Activated naive CD4-positive, alpha-beta T cell treated with anti-CD3 and anti-CD28 coated beads for 36 hours (primary cell): ENCODE results near the gene ARL15. TPM values are rescaled to one million over a fixed set of nuclear protein-coding genes. Genes with fewer than 3 reads are reported as not detected.

ENCODE experiments used
- CTCF ChIA-PET: fragments of 350-600 bp; sonication (Branson Sonifier 250); formaldehyde crosslinking; loops from one replicate; lab custom pipeline; 2021; ENCODE audit warnings: antibody characterized with exemption; lab: Charles Lee
- DNase-seq: peaks from one replicate; pipeline ENCODE4 v3.0.0-alpha.2; 2020
- H3K27ac Mint-ChIP-seq: one replicate; pipeline ENCODE4 v1.8.0; 2021; ENCODE audit warnings: mild to moderate bottlenecking, mixed read lengths
- H3K27me3 Mint-ChIP-seq: one replicate; pipeline ENCODE4 v1.8.0; 2021; ENCODE audit warnings: low read depth, mixed read lengths
- H3K36me3 Mint-ChIP-seq: one replicate; pipeline ENCODE4 v1.8.0; 2021; ENCODE audit warnings: low read depth, mixed read lengths
- H3K4me1 Mint-ChIP-seq: one replicate; pipeline ENCODE4 v1.8.0; 2021; ENCODE audit warnings: low read depth, mixed read lengths
- H3K4me3 Mint-ChIP-seq: one replicate; pipeline ENCODE4 v1.8.0; 2021; ENCODE audit warnings: mild to moderate bottlenecking, moderate library complexity, mixed read lengths
- H3K9me3 Mint-ChIP-seq: one replicate; pipeline ENCODE4 v1.8.0; 2021; ENCODE audit warnings: mixed read lengths
- intact Hi-C: fragments of 100-400 bp; cut with micrococcal nuclease; formaldehyde crosslinking; loops from one replicate; pipeline ENCODE4 v1.15.1; 2023
- total RNA-seq, 2 experiments: library from RNA; stranded (reverse); gene quantifications; one replicate each; pipeline ENCODE4 v1.2.3, GENCODE V29; 2021

Gene ARL15
- total RNA-seq, 2 experiments from 2014 or later, result 6.7 to 7.0 TPM

DNA sequence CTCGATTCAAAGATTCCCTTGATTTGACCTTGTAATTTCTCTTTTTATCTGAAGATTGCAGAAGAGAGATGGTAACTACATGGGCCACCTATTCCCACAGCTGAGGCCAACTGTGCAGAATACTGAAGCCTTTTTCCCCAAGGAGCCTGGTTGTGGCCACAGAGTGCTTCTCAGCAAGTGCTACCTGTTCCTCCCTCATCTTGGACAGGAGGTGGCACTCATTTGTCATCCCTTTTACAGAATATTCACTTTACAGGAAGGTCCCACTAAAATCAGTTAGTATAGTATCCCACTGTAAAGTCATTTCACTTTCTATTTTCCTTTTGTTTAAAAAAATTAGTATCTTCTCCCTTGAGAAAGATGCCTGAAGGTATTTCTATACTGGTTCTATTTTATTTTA, 346.4 kb downstream of the ARL15 start:
- intact Hi-C loops, result loop anchor here (1.0 to 10.0 kb wide), 2 partner anchors 8 to 251 kb away; no protein-coding TSS in a partner anchor

GRCh38 chr5:53962306-53962705, 348.1 kb downstream of the ARL15 start:
- DNase-seq, result no peak
- H3K36me3 Mint-ChIP-seq, result peaks cover 20% of the 10 kb centered on the region
- H3K27me3 Mint-ChIP-seq, result no peaks in the 10 kb centered on the region
- no peaks in the 10 kb centered on the region for H3K4me1 Mint-ChIP-seq
- no peak overlapping the region for H3K4me3 Mint-ChIP-seq
- no peak overlapping the region for H3K27ac Mint-ChIP-seq
- intact Hi-C loops, result loop anchor here (10.0 kb wide), 1 partner anchor 252 kb away; no protein-coding TSS in a partner anchor
- CTCF ChIA-PET, result no interaction called here
- peaks cover 11% of the 10 kb centered on the region for H3K9me3 Mint-ChIP-seq

More for the DNA sequence above, 346.4 kb downstream of the ARL15 start:
- Mint-ChIP-seq H3K27ac (no peak overlapping the region), H3K4me3 (no peak overlapping the region), H3K36me3 (peaks cover 22% of the 10 kb centered on the region), H3K27me3 (no peaks in the 10 kb centered on the region), H3K9me3 (peaks cover 8% of the 10 kb centered on the region), H3K4me1 (no peaks in the 10 kb centered on the region)
- CTCF ChIA-PET, result no interaction called here
- no peak for DNase-seq

- Mint-ChIP-seq H3K9me3 (peaks cover 21% of the 10 kb centered on the region), H3K4me1 (no peaks in the 10 kb centered on the region), H3K27me3 (no peaks in the 10 kb centered on the region), H3K4me3 (no peak overlapping the region), H3K36me3 (peaks cover 23% of the 10 kb centered on the region), H3K27ac (no peak overlapping the region)
- CTCF ChIA-PET, result no interaction called here
- intact Hi-C loops, result no loop called here
- no peak for DNase-seq
Observed at GRCh38 chr5:53956632-53957031, 353.7 kb downstream of the ARL15 start.

DNA sequence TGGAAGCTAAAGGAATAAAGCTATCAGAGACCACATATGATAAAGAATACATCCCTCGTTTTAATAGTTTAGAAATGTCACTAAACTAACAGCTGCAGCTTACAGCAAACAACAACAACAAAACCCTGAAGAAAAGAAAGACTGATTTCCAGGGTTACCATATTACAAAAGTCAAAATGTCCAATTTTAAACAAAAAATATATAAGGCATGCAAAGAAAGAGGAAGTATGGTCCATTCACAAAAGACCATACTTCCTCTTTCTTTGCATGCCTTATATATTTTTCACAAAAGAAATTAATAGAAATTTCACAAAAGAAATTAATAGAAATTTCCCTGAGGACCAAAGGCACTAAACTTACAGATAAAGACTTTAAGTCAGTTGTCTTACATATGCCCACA, 354.2 kb downstream of the ARL15 start:
- H3K27ac Mint-ChIP-seq, result no peak overlapping the region
- H3K4me3 Mint-ChIP-seq, result no peak overlapping the region
- H3K36me3 Mint-ChIP-seq, result peaks cover 23% of the 10 kb centered on the region
- no peaks in the 10 kb centered on the region for H3K4me1 Mint-ChIP-seq
- CTCF ChIA-PET, result no interaction called here
- DNase-seq, result no peak
- no peaks in the 10 kb centered on the region for H3K27me3 Mint-ChIP-seq
- peaks cover 21% of the 10 kb centered on the region for H3K9me3 Mint-ChIP-seq
- intact Hi-C loops, result no loop called here

DNA sequence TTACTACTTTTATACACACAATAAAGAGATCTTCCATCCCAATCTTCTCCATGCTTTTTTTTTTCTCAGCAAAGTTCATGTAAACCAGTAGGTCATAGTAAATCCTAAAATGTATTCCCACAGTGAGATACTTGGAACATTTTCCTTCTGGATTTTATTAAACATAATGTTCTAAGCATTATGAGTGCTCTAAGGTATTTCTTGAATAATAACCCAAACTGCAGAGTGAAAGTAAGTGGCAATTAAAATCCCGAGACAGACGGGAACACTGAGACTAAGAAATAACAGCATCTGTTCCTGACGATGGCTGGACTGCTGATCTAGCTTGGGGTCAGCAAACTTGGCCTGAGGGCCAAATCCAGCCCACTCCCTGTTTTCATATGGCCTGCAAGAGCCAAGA, 359.8 kb downstream of the ARL15 start:
- no peak for DNase-seq
- Mint-ChIP-seq H3K27me3 (no peaks in the 10 kb centered on the region), H3K4me3 (no peak overlapping the region), H3K36me3 (peaks cover 6% of the 10 kb centered on the region), H3K27ac (no peak overlapping the region), H3K4me1 (no peaks in the 10 kb centered on the region), H3K9me3 (no peaks in the 10 kb centered on the region)
- intact Hi-C loops, result no loop called here
- CTCF ChIA-PET, result no interaction called here

DNA sequence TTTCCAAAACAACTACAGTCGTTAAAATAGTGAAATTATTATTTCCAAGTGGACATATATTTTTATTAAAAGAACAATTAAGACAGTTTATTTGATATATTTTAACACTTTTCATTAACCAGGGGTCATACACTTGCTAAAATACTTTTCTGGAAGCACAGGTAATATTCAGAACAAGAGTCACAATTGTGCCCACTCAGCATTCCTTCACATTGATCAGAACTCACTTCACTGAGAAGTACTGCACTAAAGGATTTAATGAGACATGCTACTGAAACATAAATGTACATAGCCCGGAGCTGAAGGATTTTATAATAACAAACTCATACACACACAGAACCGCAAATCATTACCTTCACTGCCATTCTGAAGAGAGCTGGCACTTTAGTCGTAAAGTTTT, 361.8 kb downstream of the ARL15 start:
- CTCF ChIA-PET, result interaction anchor here (0.6 kb wide), 1 partner anchor 84 kb away, joined by 6 read pairs; no protein-coding TSS in a partner anchor

DNA sequence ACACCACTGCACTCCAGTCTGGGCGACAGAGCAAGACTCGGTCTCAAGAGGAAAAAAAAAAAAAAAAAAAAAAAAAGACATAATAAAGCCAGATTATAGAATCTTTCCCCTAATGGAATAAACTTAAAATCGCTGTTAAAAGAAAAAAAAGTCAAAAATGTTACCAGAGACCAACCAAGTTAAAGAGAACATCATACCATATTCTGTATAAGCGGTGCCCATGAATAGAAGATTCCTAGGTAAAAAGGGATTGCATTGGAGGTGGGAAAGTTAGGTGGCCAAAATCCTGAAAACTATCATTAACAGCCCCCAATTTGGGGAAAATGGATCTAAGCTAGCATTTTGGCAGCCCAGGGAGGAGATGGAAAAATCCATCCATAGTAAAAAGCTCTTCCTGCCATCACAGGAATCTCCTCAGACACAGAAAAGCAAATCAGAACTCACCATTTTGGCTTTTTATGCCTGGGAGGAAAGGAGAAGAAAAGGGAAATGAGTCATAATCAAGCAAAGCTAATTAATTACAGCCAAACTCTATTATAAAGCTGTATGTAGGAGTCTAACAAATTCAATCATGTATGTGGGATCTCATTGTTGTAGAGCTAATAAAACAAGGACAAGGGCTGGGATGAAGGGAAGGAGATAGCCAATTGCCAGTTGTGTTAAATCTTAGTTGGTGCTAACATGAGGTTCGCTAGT, 363.8 kb downstream of the ARL15 start:
- CTCF ChIA-PET, result no interaction called here
- intact Hi-C loops, result no loop called here

More for the DNA sequence above, 361.8 kb downstream of the ARL15 start:
- DNase-seq, result no peak
- Mint-ChIP-seq H3K27ac (no peak overlapping the region), H3K4me1 (no peaks in the 10 kb centered on the region), H3K9me3 (no peaks in the 10 kb centered on the region), H3K36me3 (peaks cover 7% of the 10 kb centered on the region), H3K27me3 (no peaks in the 10 kb centered on the region), H3K4me3 (no peak overlapping the region)
- intact Hi-C loops, result no loop called here

DNA sequence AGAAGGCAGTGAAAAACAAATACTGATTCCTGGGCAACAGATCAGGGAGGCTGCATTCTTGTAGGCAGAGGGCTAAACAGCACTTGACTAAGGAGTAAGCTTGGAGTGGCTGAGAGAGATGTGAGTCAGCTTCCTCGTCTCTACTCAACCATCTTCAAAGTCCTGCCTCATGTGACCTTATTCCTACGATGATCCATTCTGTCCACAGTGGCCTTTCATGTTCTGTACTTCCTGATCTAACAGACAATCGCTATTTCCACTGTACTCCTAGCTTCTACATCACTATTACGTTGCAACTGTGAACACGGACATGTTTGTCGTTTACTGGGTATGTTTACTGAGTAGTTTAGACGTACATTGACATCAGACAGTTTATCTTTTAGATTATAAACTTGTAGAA, 365.4 kb downstream of the ARL15 start:
- CTCF ChIA-PET, result no interaction called here
- Mint-ChIP-seq H3K27me3 (no peaks in the 10 kb centered on the region), H3K36me3 (peaks cover 26% of the 10 kb centered on the region), H3K4me1 (no peaks in the 10 kb centered on the region), H3K9me3 (no peaks in the 10 kb centered on the region), H3K4me3 (no peak overlapping the region), H3K27ac (no peak overlapping the region)
- intact Hi-C loops, result no loop called here
- no peak for DNase-seq

More for the DNA sequence above, 363.8 kb downstream of the ARL15 start:
- Mint-ChIP-seq H3K36me3 (peaks cover 24% of the 10 kb centered on the region), H3K9me3 (no peaks in the 10 kb centered on the region), H3K27me3 (no peaks in the 10 kb centered on the region), H3K4me1 (no peaks in the 10 kb centered on the region), H3K4me3 (no peak overlapping the region), H3K27ac (no peak overlapping the region)
- DNase-seq, result no peak

DNA sequence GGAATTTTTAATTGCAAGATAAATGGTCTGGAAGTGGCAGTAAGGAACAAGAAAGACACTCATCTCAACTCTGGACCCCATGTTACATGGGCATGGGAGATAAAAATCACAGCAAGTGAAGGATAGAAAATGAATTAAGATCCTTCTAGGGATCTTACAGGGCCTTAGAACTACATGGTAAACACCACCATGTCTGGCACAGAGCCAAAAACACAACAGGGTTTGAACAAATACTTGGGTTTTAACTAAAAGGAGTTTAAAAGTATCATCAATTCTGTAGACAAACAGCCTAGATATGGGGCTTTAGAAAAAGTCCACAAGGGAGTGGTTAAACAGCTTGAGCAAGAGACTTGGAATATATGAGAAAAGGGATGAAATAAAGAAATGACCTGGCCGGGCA, 366.4 kb downstream of the ARL15 start:
- CTCF ChIA-PET, result no interaction called here
- Mint-ChIP-seq H3K36me3 (peaks cover 26% of the 10 kb centered on the region), H3K9me3 (no peaks in the 10 kb centered on the region), H3K4me1 (no peaks in the 10 kb centered on the region), H3K27me3 (no peaks in the 10 kb centered on the region), H3K4me3 (no peak overlapping the region), H3K27ac (no peak overlapping the region)
- no peak for DNase-seq
- intact Hi-C loops, result no loop called here

GRCh38 chr5:53942724-53943123, 367.6 kb downstream of the ARL15 start:
- no peak overlapping the region for H3K27ac Mint-ChIP-seq
- H3K4me1 Mint-ChIP-seq, result no peaks in the 10 kb centered on the region
- H3K27me3 Mint-ChIP-seq, result no peaks in the 10 kb centered on the region
- intact Hi-C loops, result no loop called here
- peaks cover 28% of the 10 kb centered on the region for H3K36me3 Mint-ChIP-seq
- CTCF ChIA-PET, result no interaction called here
- no peak overlapping the region for H3K4me3 Mint-ChIP-seq
- no peaks in the 10 kb centered on the region for H3K9me3 Mint-ChIP-seq
- DNase-seq, result no peak

DNA sequence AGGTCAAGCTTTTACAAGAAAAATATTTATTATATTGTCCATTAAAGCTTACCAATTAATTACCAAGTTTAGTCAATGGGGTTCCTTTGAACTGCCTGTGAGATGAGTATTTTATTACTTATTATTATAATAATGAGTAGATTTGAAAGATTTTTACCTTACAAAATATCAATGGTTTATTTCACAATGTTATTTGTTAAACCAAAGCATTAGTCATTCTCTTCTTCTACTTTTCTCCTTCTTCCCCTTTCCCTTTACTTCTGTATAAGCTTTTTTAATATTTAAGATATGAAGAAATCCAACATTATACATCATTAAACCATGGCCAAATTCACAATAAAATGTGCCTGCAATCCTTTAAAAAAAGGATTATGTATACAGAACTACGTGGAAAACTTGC, 369.5 kb downstream of the ARL15 start:
- Mint-ChIP-seq H3K27me3 (no peaks in the 10 kb centered on the region), H3K4me3 (no peak overlapping the region), H3K9me3 (no peaks in the 10 kb centered on the region), H3K4me1 (no peaks in the 10 kb centered on the region), H3K36me3 (peaks cover 26% of the 10 kb centered on the region), H3K27ac (no peak overlapping the region)
- DNase-seq, result no peak
- intact Hi-C loops, result no loop called here
- CTCF ChIA-PET, result no interaction called here

DNA sequence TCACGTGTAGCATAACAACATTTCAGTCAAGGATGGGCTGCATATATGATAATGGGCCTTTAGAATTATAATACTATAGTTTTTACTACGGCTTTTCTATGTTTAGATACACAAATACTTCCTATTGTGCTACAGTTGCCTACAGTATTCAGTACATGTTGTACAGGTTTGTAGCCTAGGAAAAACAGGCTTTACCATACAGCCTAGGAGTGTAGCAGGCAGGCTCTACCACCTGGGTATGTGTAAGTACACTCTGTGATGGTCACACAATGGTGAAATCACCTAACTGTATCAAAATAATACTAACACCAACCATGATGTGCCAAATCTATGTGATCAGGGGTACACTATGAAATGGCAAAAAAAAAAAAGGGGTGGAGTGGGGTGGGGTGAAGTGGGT, 372.9 kb downstream of the ARL15 start:
- CTCF ChIA-PET, result no interaction called here
- peaks cover 9% of the 10 kb centered on the region for H3K36me3 Mint-ChIP-seq
- DNase-seq, result no peak
- no peaks in the 10 kb centered on the region for H3K27me3 Mint-ChIP-seq
- H3K4me3 Mint-ChIP-seq, result no peak overlapping the region
- no peaks in the 10 kb centered on the region for H3K9me3 Mint-ChIP-seq
- H3K4me1 Mint-ChIP-seq, result no peaks in the 10 kb centered on the region
- H3K27ac Mint-ChIP-seq, result no peak overlapping the region
- intact Hi-C loops, result no loop called here
